ENCODE data around the gene TTC23. TPM values are rescaled to one million over a fixed set of nuclear protein-coding genes. Genes with fewer than 3 reads are reported as not detected.

The TTC23 gene
- total and polyA plus RNA-seq, 4 donors, result 8.3 to 33.6 (median 20.3) TPM

DNA sequence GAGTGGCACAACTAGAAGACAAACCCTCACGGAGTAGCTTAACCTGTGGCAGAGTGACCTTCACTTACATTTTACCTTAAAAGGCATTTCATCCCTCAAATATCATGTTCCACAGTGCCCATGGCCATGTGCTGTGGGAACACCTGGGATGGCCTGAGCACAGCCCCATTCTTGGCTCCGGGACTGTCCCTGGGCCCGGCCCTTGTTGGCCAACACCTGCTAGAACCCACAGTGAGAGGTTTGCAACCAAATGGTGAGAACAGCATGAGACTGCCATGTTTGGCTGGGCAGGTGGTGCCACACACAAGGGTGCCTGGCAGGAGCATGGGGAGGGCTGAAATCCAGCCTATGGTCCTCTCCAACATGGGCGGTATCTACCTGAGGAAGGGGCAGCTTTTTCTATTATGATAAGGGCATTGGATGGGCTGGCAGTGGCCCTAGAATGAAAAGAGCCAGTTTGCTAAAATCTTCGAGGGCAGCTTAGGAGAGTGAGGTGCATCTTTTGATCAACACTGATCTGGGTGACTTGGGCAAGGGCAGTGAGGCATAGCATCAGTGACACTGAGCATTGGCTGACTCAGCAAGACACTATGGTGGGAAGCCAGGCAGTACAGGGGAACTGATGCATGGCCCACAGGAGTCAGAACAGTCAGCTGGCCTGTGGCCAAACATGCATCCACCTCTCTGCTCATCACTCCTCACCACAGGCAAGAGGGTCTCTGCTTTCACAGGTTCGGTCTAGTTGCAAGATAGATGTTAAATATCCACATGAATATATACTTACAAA, 90.6 kb downstream of the TTC23 start:
- ATAC-seq (ENCODE audit: low FRiP score), result no peak
- H3K27ac ChIP-seq (ENCODE audit: low read depth in 1 of 2, low read length in 2 of 2), result no peak overlapping the region

DNA sequence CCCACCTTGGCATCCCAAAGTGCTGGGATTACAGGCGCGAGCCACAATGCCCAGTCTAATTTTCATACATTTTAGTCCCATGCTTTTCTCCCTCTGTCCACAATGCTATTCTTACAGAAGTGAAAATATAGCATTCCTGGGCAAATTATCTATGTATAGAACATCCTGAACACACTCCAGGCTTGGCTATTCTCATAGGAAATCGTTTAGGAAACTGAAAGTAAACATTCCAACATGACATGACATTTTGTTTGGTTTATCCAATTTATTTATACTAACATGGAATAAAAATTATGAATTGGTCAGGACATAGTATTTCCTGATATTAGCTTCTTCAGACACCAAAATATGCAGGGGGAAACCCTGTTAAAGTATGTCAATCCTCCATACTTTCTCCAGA, 91.9 kb downstream of the TTC23 start:
- no peak for DNase-seq
- intact Hi-C loops (cut with DNase I), result no loop called here

More for the DNA sequence above, 90.6 kb downstream of the TTC23 start:
- no peaks in the 10 kb centered on the region for H3K36me3 ChIP-seq (ENCODE audit: control insufficient read depth in 1 of 2, insufficient read depth in 2 of 2, low read length in 1 of 2)
- WGBS, 2 donors, result 94 to 95% methylated on average over 6 of the region's 6 CpGs
- H3K27me3 ChIP-seq (ENCODE audit: control insufficient read depth in 1 of 2, insufficient read depth in 2 of 2, low read length in 1 of 2), result no peaks in the 10 kb centered on the region
- no peak overlapping the region for H3K4me3 ChIP-seq (ENCODE audit: low read length in 2 of 2)
- H3K9me3 ChIP-seq (ENCODE audit: control insufficient read depth, low read length), result no peaks in the 10 kb centered on the region
- intact Hi-C loops (cut with DNase I), result no loop called here
- no peaks in the 10 kb centered on the region for H3K4me1 ChIP-seq (ENCODE audit: control insufficient read depth in 1 of 2, insufficient read depth in 2 of 2, low read length in 2 of 2)
- DNase-seq, result no peak

DNA sequence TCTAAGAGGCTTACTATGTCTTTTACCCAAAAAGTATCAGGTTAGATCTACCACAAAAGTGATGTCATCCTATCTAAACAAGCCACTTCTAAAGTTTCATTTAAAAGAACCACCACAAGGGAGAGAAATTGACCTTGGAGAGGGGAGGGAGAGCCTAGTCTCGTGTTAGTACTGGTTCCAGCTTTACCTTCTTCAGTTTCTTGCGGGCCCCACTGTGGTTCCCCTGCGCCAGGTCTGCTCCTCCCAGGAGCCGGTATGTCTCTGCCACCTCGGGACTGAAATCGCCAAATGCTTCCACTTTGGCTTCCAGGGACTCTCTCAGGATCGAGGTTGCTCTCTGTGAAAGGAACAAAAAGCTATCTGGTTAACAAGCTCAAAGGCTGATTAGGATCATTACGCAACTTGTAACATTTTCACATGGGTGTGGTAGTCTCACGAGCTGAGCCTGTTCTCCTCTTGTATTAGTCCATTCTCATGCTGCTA, 93.4 kb downstream of the TTC23 start:
- Histone ChIP-seq H3K4me1 (ENCODE audit: control insufficient read depth in 1 of 2, insufficient read depth in 2 of 2, low read length in 2 of 2) (no peaks in the 10 kb centered on the region), H3K27me3 (ENCODE audit: control insufficient read depth in 1 of 2, insufficient read depth in 2 of 2, low read length in 1 of 2) (no peaks in the 10 kb centered on the region), H3K36me3 (ENCODE audit: control insufficient read depth in 1 of 2, insufficient read depth in 2 of 2, low read length in 1 of 2) (no peaks in the 10 kb centered on the region), H3K27ac (ENCODE audit: low read depth in 1 of 2, low read length in 2 of 2) (no peak overlapping the region), H3K4me3 (ENCODE audit: low read length in 2 of 2) (no peak overlapping the region), H3K9me3 (ENCODE audit: control insufficient read depth, low read length) (no peaks in the 10 kb centered on the region)
- WGBS, 2 donors, result 79 to 86% methylated on average over 9 of the region's 9 CpGs
- ATAC-seq (ENCODE audit: low FRiP score) (no peak), DNase-seq (no peak)
- intact Hi-C loops (cut with DNase I), result no loop called here

More for the DNA sequence above, 91.9 kb downstream of the TTC23 start:
- no peak for ATAC-seq (ENCODE audit: low FRiP score)
- Histone ChIP-seq H3K27ac (ENCODE audit: low read depth in 1 of 2, low read length in 2 of 2) (no peak overlapping the region), H3K36me3 (ENCODE audit: control insufficient read depth in 1 of 2, insufficient read depth in 2 of 2, low read length in 1 of 2) (no peaks in the 10 kb centered on the region), H3K9me3 (ENCODE audit: control insufficient read depth, low read length) (no peaks in the 10 kb centered on the region), H3K4me1 (ENCODE audit: control insufficient read depth in 1 of 2, insufficient read depth in 2 of 2, low read length in 2 of 2) (no peaks in the 10 kb centered on the region), H3K27me3 (ENCODE audit: control insufficient read depth in 1 of 2, insufficient read depth in 2 of 2, low read length in 1 of 2) (no peaks in the 10 kb centered on the region), H3K4me3 (ENCODE audit: low read length in 2 of 2) (no peak overlapping the region)
- 53 to 57% methylated on average over 3 of the region's 3 CpGs for WGBS, 2 donors

- ATAC-seq (ENCODE audit: low FRiP score), result no peak
- DNase-seq, result no peak
- Histone ChIP-seq H3K27me3 (ENCODE audit: control insufficient read depth in 1 of 2, insufficient read depth in 2 of 2, low read length in 1 of 2) (no peaks in the 10 kb centered on the region), H3K4me1 (ENCODE audit: control insufficient read depth in 1 of 2, insufficient read depth in 2 of 2, low read length in 2 of 2) (no peaks in the 10 kb centered on the region), H3K36me3 (ENCODE audit: control insufficient read depth in 1 of 2, insufficient read depth in 2 of 2, low read length in 1 of 2) (no peaks in the 10 kb centered on the region), H3K27ac (ENCODE audit: low read depth in 1 of 2, low read length in 2 of 2) (no peak overlapping the region), H3K9me3 (ENCODE audit: control insufficient read depth, low read length) (no peaks in the 10 kb centered on the region), H3K4me3 (ENCODE audit: low read length in 2 of 2) (no peak overlapping the region)
- 31 to 35% methylated on average over 2 of the region's 2 CpGs for WGBS, 2 donors
- intact Hi-C loops (cut with DNase I), result no loop called here
These were observed 95.1 kb downstream of the TTC23 start for GRCh38 chr15:99154271-99154670.

DNA sequence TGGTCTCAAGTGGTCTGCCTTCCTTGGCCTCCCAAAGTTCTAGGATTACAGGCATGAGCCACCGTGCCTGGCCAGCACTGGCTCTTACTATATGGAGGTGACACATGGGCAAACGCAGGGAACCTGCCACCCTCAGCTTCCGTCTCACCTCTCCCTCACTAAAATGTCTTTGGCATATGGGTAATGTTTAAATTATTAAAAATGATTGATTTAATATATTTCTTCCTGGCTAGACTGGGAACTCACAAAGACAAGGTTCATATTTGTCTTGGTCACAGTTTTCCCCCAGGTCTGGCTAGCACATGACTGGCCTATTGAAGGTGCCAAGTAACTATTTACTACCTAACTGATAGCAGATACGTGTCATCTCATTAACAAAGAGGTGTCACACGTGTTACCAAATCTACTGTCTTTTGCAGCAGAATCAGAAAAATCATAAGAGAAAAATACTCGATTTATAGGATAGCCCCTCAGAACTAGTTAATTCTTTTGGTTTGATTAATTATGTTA, 96.3 kb downstream of the TTC23 start:
- WGBS, 2 donors, result 72 to 74% methylated on average over 6 of the region's 6 CpGs
- H3K4me1 ChIP-seq (ENCODE audit: control insufficient read depth in 1 of 2, insufficient read depth in 2 of 2, low read length in 2 of 2), result no peaks in the 10 kb centered on the region
- H3K27ac ChIP-seq (ENCODE audit: low read depth in 1 of 2, low read length in 2 of 2), result no peak overlapping the region
- intact Hi-C loops (cut with DNase I), result no loop called here
- no peaks in the 10 kb centered on the region for H3K9me3 ChIP-seq (ENCODE audit: control insufficient read depth, low read length)
- no peak overlapping the region for H3K4me3 ChIP-seq (ENCODE audit: low read length in 2 of 2)
- H3K36me3 ChIP-seq (ENCODE audit: control insufficient read depth in 1 of 2, insufficient read depth in 2 of 2, low read length in 1 of 2), result no peaks in the 10 kb centered on the region
- no peaks in the 10 kb centered on the region for H3K27me3 ChIP-seq (ENCODE audit: control insufficient read depth in 1 of 2, insufficient read depth in 2 of 2, low read length in 1 of 2)
- DNase-seq (no peak), ATAC-seq (ENCODE audit: low FRiP score) (no peak)

DNA sequence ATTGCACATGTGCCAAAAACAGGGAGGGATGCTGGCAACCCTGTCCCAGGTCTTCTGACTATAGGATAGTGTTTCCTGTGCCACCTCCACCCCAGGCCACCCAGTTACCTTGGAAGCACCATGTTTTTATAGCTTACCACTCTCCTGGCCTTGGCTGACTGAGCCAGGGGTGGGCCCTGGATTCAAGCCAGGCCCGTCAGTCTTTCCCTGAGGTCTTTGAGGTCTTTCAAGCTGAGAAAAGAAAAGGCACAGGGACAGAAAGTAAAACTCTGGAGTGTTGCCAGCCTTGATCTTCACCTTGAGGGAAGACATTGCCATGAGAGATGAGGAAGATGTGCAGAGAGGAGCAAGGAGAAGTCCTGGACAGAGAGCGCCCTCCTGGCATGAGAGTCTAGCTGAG, 98.2 kb downstream of the TTC23 start:
- no peak overlapping the region for H3K27ac ChIP-seq (ENCODE audit: low read depth in 1 of 2, low read length in 2 of 2)
- no peak for DNase-seq
- 57 to 59% methylated on average over 2 of the region's 2 CpGs for WGBS, 2 donors

DNA sequence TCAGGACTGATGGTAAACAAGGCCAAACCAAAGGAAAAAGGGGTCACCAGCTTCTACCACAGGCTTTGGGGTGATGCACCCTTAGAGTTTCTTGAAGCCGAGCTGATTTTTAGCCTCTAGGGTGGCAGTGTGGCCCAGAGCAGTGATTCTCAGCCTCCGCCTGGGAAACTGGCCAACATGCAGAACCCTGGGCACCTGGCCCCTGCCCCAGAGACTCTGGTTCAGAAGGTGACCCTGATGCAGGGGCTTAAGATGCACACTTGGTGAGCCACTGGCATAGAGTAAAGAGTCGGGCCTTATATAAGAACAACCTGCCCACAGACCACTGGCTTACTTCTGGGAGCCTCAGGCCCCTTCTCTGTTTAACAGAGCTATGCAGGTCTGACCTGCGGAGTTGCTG, 100.0 kb downstream of the TTC23 start:
- Histone ChIP-seq H3K4me3 (ENCODE audit: low read length in 2 of 2) (no peak overlapping the region), H3K27me3 (ENCODE audit: control insufficient read depth in 1 of 2, insufficient read depth in 2 of 2, low read length in 1 of 2) (no peaks in the 10 kb centered on the region), H3K27ac (ENCODE audit: low read depth in 1 of 2, low read length in 2 of 2) (no peak overlapping the region), H3K4me1 (ENCODE audit: control insufficient read depth in 1 of 2, insufficient read depth in 2 of 2, low read length in 2 of 2) (no peaks in the 10 kb centered on the region), H3K9me3 (ENCODE audit: control insufficient read depth, low read length) (no peaks in the 10 kb centered on the region), H3K36me3 (ENCODE audit: control insufficient read depth in 1 of 2, insufficient read depth in 2 of 2, low read length in 1 of 2) (no peaks in the 10 kb centered on the region)
- 93 to 95% methylated on average over 4 of the region's 4 CpGs for WGBS, 2 donors
- DNase-seq (no peak), ATAC-seq (ENCODE audit: low FRiP score) (peak; percentile 12)
- intact Hi-C loops (cut with DNase I), result no loop called here

More for the DNA sequence above, 98.2 kb downstream of the TTC23 start:
- Histone ChIP-seq H3K4me1 (ENCODE audit: control insufficient read depth in 1 of 2, insufficient read depth in 2 of 2, low read length in 2 of 2) (no peaks in the 10 kb centered on the region), H3K9me3 (ENCODE audit: control insufficient read depth, low read length) (no peaks in the 10 kb centered on the region), H3K4me3 (ENCODE audit: low read length in 2 of 2) (no peak overlapping the region), H3K27me3 (ENCODE audit: control insufficient read depth in 1 of 2, insufficient read depth in 2 of 2, low read length in 1 of 2) (no peaks in the 10 kb centered on the region), H3K36me3 (ENCODE audit: control insufficient read depth in 1 of 2, insufficient read depth in 2 of 2, low read length in 1 of 2) (no peaks in the 10 kb centered on the region)
- ATAC-seq (ENCODE audit: low FRiP score), result no peak
- intact Hi-C loops (cut with DNase I), result no loop called here

- ATAC-seq (ENCODE audit: low FRiP score) (no peak), DNase-seq (no peak)
- 54 to 60% methylated on average over 7 of the region's 7 CpGs for WGBS, 2 donors
- Histone ChIP-seq H3K27me3 (ENCODE audit: control insufficient read depth in 1 of 2, insufficient read depth in 2 of 2, low read length in 1 of 2) (no peaks in the 10 kb centered on the region), H3K4me1 (ENCODE audit: control insufficient read depth in 1 of 2, insufficient read depth in 2 of 2, low read length in 2 of 2) (no peaks in the 10 kb centered on the region), H3K9me3 (ENCODE audit: control insufficient read depth, low read length) (no peaks in the 10 kb centered on the region), H3K4me3 (ENCODE audit: low read length in 2 of 2) (no peak overlapping the region), H3K27ac (ENCODE audit: low read depth in 1 of 2, low read length in 2 of 2) (no peak overlapping the region), H3K36me3 (ENCODE audit: control insufficient read depth in 1 of 2, insufficient read depth in 2 of 2, low read length in 1 of 2) (no peaks in the 10 kb centered on the region)
- intact Hi-C loops (cut with DNase I), result no loop called here
These were observed 100.5 kb downstream of the TTC23 start for GRCh38 chr15:99148851-99149276.

DNA sequence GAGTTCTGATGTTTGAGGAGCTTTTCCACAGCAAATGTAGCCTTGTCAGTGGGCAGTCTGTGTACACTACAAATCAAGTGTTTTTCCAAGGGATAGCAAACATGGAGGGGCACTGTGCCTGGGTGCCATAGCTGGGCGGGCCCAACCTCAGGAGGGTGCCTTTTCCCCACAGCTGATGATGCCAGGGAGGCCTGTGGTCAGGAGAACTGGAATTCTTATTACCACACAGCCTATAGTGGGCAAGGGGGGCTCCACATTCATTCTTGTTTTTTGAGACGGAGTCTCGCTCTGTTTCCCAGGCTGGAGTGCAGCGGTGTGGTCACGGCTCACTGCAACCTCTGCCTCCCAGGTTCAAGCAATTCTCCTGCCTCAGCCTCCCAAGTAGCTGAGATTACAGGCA, 102.7 kb downstream of the TTC23 start:
- DNase-seq (no peak), ATAC-seq (ENCODE audit: low FRiP score) (no peak)
- H3K27ac ChIP-seq (ENCODE audit: low read depth in 1 of 2, low read length in 2 of 2), result no peak overlapping the region
- WGBS, 2 donors, result 98 to 99% methylated on average over 5 of the region's 5 CpGs
- no peaks in the 10 kb centered on the region for H3K27me3 ChIP-seq (ENCODE audit: control insufficient read depth in 1 of 2, insufficient read depth in 2 of 2, low read length in 1 of 2)
- intact Hi-C loops (cut with DNase I), result no loop called here
- no peaks in the 10 kb centered on the region for H3K4me1 ChIP-seq (ENCODE audit: control insufficient read depth in 1 of 2, insufficient read depth in 2 of 2, low read length in 2 of 2)
- no peaks in the 10 kb centered on the region for H3K36me3 ChIP-seq (ENCODE audit: control insufficient read depth in 1 of 2, insufficient read depth in 2 of 2, low read length in 1 of 2)
- H3K9me3 ChIP-seq (ENCODE audit: control insufficient read depth, low read length), result no peaks in the 10 kb centered on the region
- H3K4me3 ChIP-seq (ENCODE audit: low read length in 2 of 2), result no peak overlapping the region

All from aorta (tissue), 5 donors.